Transverse colon (tissue), 4 donors: ENCODE results near the gene RUSF1. TPM values are rescaled to one million over a fixed set of nuclear protein-coding genes. Genes with fewer than 3 reads are reported as not detected.

Source experiments
- DNase-seq: peaks from one replicate; pipeline ENCODE4 v3.0.0-alpha.2; 2019
- H3K27ac ChIP-seq, 4 donors: fragments of 200-600 bp; sonication (generic); 2 replicates each; pipeline ENCODE4 v1.5.1; 2016 to 2018; ENCODE audit warnings: inconsistent platforms in 4 of 4
- H3K27me3 ChIP-seq: fragments of 200-600 bp; sonication (generic); 2 replicates; pipeline ENCODE4 v1.5.1; 2017; ENCODE audit warnings: inconsistent platforms
- H3K36me3 ChIP-seq, 4 donors: fragments of 200-600 bp; sonication (generic); 2 replicates each; pipeline ENCODE4 v1.5.1; 2017 to 2019; ENCODE audit warnings: inconsistent platforms in 4 of 4
- H3K4me1 ChIP-seq, 4 donors: fragments of 200-600 bp; sonication (generic); 2 replicates each; pipeline ENCODE4 v1.5.1; 2017 to 2020; ENCODE audit warnings: inconsistent platforms in 4 of 4
- H3K4me3 ChIP-seq, 4 donors: fragments of 200-600 bp; sonication (generic); 1 replicate in 1 of 4; 2 replicates in 3 of 4; pipeline versions ENCODE4 v1.5.1 to v1.6.1; 2017 to 2019; ENCODE audit warnings: inconsistent platforms in 4 of 4
- H3K9me3 ChIP-seq, 2 donors: fragments of 200-600 bp; sonication (generic); 2 replicates each; pipeline ENCODE4 v1.5.1; 2017 to 2019; ENCODE audit warnings: inconsistent platforms in 2 of 2
- CTCF ChIP-seq, 5 experiments: fragments of 200-600 bp in 3 of 5; fragments of 450-650 bp in 2 of 5; sonication (generic) in 3 of 5; IDR thresholded peaks; 1 replicate in 2 of 5; 2 replicates in 3 of 5; pipeline ENCODE4 v1.5.1; 2016 to 2017; ENCODE audit warnings: antibody characterized with exemption in 5 of 5, inconsistent platforms in 3 of 5, mild to moderate bottlenecking in 2 of 5, moderate library complexity in 1 of 5
- EP300 ChIP-seq: sonication (generic); formaldehyde crosslinking; IDR thresholded peaks from one replicate; pipeline ENCODE4 v1.6.1; 2017; ENCODE audit warnings: antibody characterized with exemption, low read depth
- POLR2A ChIP-seq: fragments of 450-650 bp; IDR thresholded peaks from one replicate; pipeline ENCODE4 v1.6.1; 2016; ENCODE audit warnings: antibody characterized with exemption, mild to moderate bottlenecking, moderate library complexity
- POLR2AphosphoS5 ChIP-seq, 3 donors: sonication (generic); formaldehyde crosslinking; IDR thresholded peaks; one replicate each; pipeline ENCODE4 v1.6.1; 2016; ENCODE audit warnings: antibody characterized with exemption in 3 of 3
- WGBS, 2 donors: methylation state at CpG; one replicate each; pipeline ENCODE4 v1.1.5; 2018; ENCODE audit warnings: low coverage in 1 of 2; 5-methylcytosine and 5-hydroxymethylcytosine counted together
- in situ Hi-C, 4 donors: fragments of 200-750 bp; cut with MboI; loops; one replicate each; pipeline versions ENCODE4 v1.15.0 to v1.15.1; 2017; ENCODE audit warnings: low sequenced_read_pairs in 3 of 4, low pct_ligation_motif_present in 1 of 4, low pct_unique_long_range_greater_than_20kb in 1 of 4
- intact Hi-C: fragments of 100-400 bp; cut with DNase I; formaldehyde crosslinking; loops from one replicate; pipeline ENCODE4 v1.15.1; 2023; ENCODE audit warnings: low total_unique reads
- total RNA-seq, 4 donors: library from RNA; depleted of rRNA; stranded (reverse); fragments of >200 nt; gene quantifications; one replicate each; pipeline ENCODE4 v1.1.0, GENCODE V29; 2016

RUSF1 gene
- total RNA-seq, 4 donors from 2014 or later: 49.2 to 86.5 (median 71.3) TPM

DNA sequence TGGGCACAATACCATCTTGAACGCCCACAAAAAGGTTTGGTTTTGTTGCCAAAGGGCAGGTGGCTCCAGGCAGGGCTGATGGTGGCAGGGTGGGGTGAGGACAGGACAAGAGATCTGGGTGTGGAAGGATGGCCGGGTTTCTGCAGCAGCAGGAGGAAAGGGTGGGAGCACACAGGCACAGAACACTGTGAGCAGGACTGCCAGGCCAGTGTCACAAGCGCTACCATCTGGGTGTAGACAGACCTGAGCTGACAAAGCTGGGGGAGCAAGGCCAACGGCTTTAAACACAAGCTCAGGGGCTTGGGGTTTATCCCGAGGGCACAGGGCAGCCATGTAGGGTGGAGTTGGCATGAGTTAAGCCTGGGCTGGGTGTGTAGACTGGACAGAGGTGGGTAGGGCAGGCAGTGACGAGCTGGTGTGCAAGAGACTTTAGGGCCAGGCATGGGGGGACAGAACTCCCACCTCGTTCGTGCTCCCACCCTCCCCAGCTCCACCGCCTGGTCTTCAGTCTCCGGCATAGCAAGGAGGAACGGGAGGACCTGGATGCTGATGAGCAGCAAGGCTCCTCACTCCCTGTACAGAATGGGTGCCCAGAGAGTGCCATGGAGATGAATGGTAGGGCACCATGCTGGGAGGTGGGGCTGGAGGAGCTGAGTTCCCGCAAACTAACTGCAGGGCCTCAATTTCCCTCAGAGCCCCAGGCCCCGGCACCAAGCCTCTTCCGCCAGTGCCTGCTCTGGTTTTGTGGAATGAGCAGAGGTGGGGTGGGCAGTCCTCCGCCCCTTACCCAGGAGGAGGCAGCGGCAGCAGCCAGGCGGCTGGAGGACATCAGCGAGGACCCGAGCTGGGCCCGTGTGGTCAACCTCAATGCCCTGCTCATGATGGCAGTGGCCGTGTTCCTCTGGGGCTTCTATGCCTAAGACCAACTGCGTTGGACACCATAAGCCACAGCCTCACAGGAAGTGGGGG, 18.3 kb downstream of the RUSF1 start:
- in situ Hi-C loops: loop anchor here in 1 of 4 donors (25.0 kb wide), 1 partner anchor 103 kb away; the partner anchor contains the start of gene ITGAD

GRCh38 chr16:31489298-31489564, 19.0 kb downstream of the RUSF1 start:
- WGBS, 2 donors: 91% methylated on average over 7 of the region's 7 CpGs; no CpG with 5 or more reads in 1 of the 2 donors
- Histone ChIP-seq H3K36me3 (peaks cover 0 to 12% (median 0%) of the 10 kb centered on the region in 4 donors), H3K27me3 (peaks cover 8% of the 10 kb centered on the region), H3K27ac (no peak overlapping the region), H3K9me3 (no peaks in the 10 kb centered on the region), H3K4me1 (peaks cover 4 to 29% (median 17%) of the 10 kb centered on the region in 4 donors), H3K4me3 (no peak overlapping the region)
- TF ChIP-seq CTCF (IDR thresholded peaks at IDR 0.05): no peak
- no peak for TF ChIP-seq POLR2AphosphoS5 (IDR thresholded peaks at IDR 0.05)
- no peak for TF ChIP-seq EP300
- TF ChIP-seq POLR2A: no peak
- intact Hi-C loops (no loop called here), in situ Hi-C loops (loop anchor here in 1 of 4 donors (25.0 kb wide), 1 partner anchor 102 kb away; the partner anchor contains the start of gene ITGAD)
- no peak for DNase-seq

More for the DNA sequence above, 18.3 kb downstream of the RUSF1 start:
- H3K27me3 ChIP-seq: peaks cover 8% of the 10 kb centered on the region
- peaks cover 4 to 22% (median 17%) of the 10 kb centered on the region in 4 donors for H3K4me1 ChIP-seq
- H3K27ac ChIP-seq: no peak overlapping the region
- WGBS, 2 donors: 88 to 90% methylated on average over 2 to 22 of the region's 22 CpGs
- no peak for DNase-seq
- H3K9me3 ChIP-seq: no peaks in the 10 kb centered on the region
- H3K4me3 ChIP-seq: no peak overlapping the region
- TF ChIP-seq POLR2A (no peak), EP300 (no peak), POLR2AphosphoS5 (IDR thresholded peaks at IDR 0.05) (no peak)
- intact Hi-C loops: no loop called here
- peaks cover 0 to 12% (median 0%) of the 10 kb centered on the region in 4 donors for H3K36me3 ChIP-seq

DNA sequence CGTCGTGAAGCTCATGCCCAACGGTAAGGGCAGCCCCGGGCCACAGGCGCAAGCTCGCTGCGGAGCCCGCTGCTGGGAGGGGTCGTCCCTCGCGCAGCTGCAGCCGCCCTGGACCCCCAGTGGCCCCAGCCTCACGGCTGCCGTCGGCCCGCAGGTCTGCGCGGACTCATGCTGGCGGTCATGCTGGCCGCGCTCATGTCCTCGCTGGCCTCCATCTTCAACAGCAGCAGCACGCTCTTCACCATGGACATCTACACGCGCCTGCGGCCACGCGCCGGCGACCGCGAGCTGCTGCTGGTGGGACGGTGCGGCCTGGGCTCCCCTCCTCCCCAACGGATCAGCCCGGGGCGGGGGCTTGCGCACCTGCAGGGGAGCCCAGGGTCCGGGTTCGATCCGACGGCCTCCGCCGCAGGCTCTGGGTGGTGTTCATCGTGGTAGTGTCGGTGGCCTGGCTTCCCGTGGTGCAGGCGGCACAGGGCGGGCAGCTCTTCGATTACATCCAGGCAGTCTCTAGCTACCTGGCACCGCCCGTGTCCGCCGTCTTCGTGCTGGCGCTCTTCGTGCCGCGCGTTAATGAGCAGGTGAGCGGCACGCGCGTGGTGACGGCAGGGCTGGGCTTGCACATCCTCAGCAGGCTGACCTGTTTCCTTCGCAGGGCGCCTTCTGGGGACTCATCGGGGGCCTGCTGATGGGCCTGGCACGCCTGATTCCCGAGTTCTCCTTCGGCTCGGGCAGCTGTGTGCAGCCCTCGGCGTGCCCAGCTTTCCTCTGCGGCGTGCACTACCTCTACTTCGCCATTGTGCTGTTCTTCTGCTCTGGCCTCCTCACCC, 19.5 kb downstream of the RUSF1 start:
- TF ChIP-seq POLR2A: no peak
- no peak for TF ChIP-seq EP300
- no peak for TF ChIP-seq CTCF (IDR thresholded peaks at IDR 0.05)
- no peak for TF ChIP-seq POLR2AphosphoS5 (IDR thresholded peaks at IDR 0.05)

DNA sequence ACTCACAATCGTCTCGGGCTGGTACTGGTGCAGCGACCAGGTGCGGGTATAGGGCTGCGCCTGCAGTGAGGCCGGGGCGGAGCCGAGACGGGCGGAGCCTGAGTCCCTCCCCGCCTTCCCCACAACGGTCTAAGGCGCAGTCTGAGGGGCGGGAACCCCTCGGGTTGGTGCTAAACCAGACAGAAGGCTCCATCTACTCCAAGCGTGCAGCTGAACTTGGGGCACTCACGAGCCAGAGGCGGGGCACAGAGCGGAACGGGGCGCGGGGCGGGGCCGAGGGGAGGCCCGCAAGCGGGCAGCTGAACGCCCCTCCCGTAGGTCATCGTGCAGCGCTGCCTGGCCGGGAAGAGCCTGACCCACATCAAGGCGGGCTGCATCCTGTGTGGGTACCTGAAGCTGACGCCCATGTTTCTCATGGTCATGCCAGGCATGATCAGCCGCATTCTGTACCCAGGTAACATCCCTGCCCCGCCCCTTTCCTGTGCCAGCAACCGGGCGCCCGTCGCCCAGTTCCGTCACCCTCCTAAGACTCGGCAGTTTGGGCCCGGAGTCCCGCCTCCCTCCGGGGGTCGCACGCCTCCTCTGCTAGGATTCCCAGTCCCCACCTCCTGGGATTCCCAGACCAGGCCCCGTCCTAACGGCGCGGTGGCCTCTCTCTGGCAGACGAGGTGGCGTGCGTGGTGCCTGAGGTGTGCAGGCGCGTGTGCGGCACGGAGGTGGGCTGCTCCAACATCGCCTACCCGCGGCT, 20.3 kb downstream of the RUSF1 start:
- no peaks in the 10 kb centered on the region for H3K9me3 ChIP-seq
- H3K27me3 ChIP-seq: peaks cover 8% of the 10 kb centered on the region
- WGBS, 2 donors: 4% methylated on average over 54 of the region's 60 CpGs; no CpG with 5 or more reads in 1 of the 2 donors
- H3K36me3 ChIP-seq: peaks cover 0 to 4% (median 0%) of the 10 kb centered on the region in 4 donors
- peaks cover 4 to 29% (median 17%) of the 10 kb centered on the region in 4 donors for H3K4me1 ChIP-seq
- peak; percentile 81 for DNase-seq
- in situ Hi-C loops (loop anchor here in 1 of 4 donors (25.0 kb wide), 1 partner anchor 101 kb away; the partner anchor contains the start of gene ITGAD), intact Hi-C loops (no loop called here)
- peak overlapping the region; percentile 26 to 54 (median 41) for H3K4me3 ChIP-seq
- peak overlapping the region; percentile 18 to 57 (median 30) for H3K27ac ChIP-seq
- no peak for TF ChIP-seq CTCF (IDR thresholded peaks at IDR 0.05)
- TF ChIP-seq POLR2A: peak; percentile 52
- peak; percentile 26 to 62 (median 57) for TF ChIP-seq POLR2AphosphoS5 (IDR thresholded peaks at IDR 0.05)
- TF ChIP-seq EP300: no peak

More for the DNA sequence above, 19.5 kb downstream of the RUSF1 start:
- H3K36me3 ChIP-seq: peaks cover 0 to 10% (median 0%) of the 10 kb centered on the region in 4 donors
- H3K4me1 ChIP-seq: peaks cover 4 to 29% (median 17%) of the 10 kb centered on the region in 4 donors
- peak overlapping the region in 3 of 4 donors; percentile 36 to 54 (median 46) for H3K4me3 ChIP-seq
- in situ Hi-C loops (loop anchor here in 1 of 4 donors (25.0 kb wide), 1 partner anchor 101 kb away; the partner anchor contains the start of gene ITGAD), intact Hi-C loops (no loop called here)
- whole genome bisulfite sequencing, 2 donors: 86% methylated on average over 53 of the region's 77 CpGs; no CpG with 5 or more reads in 1 of the 2 donors
- peaks cover 8% of the 10 kb centered on the region for H3K27me3 ChIP-seq
- no peaks in the 10 kb centered on the region for H3K9me3 ChIP-seq
- no peak overlapping the region for H3K27ac ChIP-seq
- no peak for DNase-seq
